GM03348 (cell line): ENCODE results near the gene TMEM183A.

Experiments used
- DNase-seq: peaks from one replicate; pipeline ENCODE4 v3.0.0; 2012; ENCODE audit warnings: low spot score

The TMEM183A gene

DNA sequence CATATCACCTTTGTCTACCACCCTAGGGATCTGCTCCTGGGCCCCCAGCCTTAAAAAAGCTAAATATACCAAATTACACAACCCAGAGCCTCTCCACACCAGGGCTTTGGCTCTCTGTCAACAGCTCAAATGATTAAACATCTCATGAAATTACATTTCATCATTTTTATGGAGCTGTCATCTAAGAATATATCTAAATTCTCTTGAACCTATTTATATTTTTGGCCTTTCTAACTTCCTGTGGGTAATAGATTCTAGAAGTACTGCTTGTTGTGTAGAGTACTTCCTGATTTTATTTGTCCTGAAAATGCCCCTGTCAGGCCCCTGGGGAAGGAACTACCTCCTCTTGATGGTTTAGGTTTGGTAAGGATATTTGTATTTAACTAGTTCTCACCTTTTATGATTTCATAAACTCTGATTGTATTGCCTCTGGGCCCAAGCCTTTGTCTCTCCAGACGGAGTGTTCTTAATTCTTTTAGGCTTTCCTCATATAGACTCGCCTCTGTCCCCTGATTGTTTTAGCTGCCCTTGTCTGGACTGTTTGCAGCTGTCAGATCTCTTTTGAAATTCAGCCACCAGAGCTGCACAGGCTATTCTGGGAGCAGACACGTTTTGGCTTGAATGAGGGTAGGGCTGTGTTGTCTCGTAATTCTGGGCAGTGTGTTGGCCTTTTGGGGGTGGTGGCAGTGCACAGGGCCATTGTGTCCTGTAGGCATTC lies 62.0 kb downstream of the TMEM183A start:
- DNase-seq, result peak; percentile 32

GRCh38 chr1:203072002-203072602 lies 64.9 kb downstream of the TMEM183A start:
- no peak for DNase-seq

DNA sequence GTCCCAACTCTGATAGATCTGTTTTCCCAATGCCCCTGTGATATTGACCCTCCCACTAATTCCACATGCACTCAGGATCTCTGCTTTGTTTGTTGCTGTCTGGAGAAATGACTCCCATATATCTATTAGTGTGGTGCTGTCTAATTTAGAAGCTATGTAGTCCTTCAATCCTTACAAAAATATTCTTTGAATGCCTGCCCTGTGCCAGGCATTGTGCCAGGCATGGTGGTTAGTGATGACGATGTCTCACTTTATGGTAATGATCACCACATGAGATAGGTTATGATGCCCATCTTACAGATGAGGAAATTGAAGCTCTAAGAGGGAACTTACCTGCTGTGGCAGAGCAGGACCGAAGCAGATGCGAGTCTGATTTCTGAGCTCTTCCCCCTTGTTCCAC lies 65.7 kb downstream of the TMEM183A start:
- DNase-seq, result peak; percentile 40

- no peak for DNase-seq
These were observed 66.3 kb downstream of the TMEM183A start for GRCh38 chr1:203073469-203073868.
